GM19193 (cell line): ENCODE measurements around the gene MED27.

Source experiments
- POLR2A ChIP-seq: IDR thresholded peaks from 4 replicates; pipeline ENCODE4 v1.6.1; 2011; ENCODE audit not compliant: insufficient read depth, insufficient read length; ENCODE audit errors: extremely low read depth

Gene MED27

DNA sequence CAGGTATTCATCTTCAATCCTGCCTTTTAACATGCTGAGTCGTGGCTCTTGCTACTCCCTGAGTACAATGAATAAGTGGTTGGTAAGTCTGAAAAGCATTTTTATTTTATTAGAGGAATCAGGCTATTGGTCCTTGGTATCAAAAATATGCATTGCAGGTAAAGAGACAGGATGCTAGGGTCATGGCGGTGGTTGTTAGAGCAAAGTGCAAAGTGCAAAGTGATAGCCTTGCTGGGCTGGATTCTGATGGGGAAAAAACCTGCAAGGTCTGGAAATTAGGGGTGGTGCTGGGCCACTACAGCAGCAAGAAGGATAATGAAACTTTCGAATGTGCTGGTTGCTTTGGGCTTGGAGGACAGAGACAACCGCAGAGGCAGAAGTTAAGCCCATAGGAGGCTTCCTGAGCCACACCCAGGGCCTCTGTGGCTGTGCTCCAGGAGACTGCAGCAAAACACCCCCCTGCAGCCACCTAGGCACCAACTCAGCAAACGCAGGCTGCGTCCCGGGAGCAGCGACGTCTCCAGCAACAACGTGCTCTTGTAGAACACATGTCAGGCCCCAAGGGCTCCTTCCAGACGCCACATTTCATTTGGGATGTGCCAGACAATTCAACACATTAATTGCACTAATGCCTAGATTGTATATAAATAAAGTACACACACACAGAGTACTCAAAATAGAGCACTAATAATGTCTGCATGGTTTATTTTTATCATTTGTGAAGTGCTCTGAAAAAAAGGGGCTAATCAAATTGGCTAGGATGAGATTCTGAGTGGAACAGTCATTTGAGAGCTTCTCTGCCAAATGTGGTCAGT lies 190.0 kb downstream of the MED27 start:
- no peak for TF ChIP-seq POLR2A

DNA sequence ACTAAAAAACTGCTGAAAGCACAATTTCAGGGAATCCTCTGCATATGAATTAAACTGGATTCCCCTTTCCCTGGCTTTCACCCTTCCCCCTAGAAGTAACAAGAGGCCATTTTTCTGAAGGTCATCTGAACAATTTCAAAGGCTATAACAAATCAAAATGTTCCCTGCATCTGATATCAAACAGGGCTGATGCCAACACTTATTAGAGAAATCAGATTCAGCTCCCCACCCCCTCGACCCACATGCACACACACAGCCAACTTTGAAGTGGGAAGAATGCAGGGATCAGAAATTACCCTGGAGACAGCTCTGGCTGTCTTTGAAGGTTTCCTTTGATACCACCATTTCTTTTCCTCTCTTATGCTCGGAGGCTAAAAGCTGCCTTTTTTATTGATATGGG lies 190.7 kb downstream of the MED27 start:
- no peak for TF ChIP-seq POLR2A

DNA sequence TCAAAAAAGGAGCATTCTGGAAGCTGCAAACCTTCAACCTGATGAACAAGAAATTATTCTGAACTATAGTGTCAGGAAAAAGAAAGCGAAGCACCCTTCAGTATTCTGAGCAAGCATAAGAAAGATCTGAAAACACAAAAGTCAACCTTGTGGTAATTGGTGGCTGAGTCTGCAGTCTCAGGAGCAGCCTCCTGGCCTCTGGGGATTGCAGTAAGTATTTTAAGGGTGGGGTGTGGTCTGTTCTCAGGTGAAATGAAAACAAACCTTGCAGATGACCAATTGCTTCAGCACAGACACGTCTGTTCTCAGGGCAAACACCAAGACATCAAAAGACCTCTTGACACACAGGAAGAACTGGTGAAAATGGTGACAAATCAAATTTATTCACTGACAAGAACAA lies 192.0 kb downstream of the MED27 start:
- TF ChIP-seq POLR2A: no peak

DNA sequence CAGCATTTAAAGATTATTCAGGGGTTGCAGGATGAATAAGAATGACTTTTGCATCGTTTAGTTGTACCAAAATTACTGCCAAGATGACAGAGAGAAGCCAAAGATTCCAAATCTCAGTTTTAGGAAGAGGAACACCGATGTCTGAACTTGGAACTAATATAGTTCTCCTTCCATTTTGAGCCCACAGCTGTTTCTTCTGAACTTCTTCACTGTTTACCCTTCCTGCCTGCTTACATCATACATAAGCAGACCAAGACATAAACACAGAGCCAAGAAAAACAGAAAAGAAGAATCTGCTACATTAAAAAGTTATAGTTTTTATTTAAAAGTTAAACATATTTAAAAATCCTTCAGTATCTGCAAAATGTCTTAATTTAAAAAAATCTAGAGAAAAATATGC lies 192.8 kb downstream of the MED27 start:
- TF ChIP-seq POLR2A: no peak

DNA sequence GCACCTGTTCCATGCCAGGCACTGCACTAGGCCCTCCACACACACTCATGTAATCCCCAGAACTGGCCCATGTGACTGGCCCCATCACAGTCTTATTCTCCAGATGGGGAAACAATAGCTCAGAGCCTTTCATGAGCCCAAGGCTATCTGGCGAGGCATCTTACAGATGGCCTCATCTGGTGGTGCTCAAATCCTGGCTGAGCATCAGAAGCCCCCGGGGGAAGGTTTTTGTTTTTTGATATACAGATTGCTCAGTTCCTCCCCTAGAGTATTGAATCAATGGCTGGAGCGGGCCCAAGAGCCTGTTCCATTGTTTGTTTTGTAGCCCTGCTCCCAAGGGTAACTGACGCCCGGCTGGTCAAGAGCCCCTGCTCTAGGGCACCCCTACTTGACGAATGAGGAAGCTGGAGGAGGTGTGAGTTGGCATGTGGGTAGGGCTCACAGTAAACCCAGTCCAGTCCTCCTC lies 194.5 kb downstream of the MED27 start:
- no peak for TF ChIP-seq POLR2A

DNA sequence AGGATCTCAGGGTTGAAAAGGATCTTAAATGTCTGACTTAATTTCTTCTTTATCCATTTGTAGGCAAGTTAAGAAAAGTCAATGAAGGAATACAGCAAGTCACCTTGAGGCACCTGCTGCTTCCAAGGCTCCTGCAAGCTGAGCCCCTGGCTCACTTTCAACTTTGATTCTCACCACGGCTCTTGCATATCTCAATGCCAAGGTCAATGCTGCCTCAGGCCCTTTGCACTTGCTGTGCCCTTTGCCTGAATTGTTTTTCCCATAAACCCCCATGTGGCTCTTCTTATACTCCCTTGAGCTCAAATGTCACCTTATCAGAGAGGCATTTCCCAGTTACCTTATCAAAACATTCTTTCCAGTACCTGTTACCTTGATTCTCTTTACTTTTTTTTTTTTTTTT lies 195.4 kb downstream of the MED27 start:
- no peak for TF ChIP-seq POLR2A

DNA sequence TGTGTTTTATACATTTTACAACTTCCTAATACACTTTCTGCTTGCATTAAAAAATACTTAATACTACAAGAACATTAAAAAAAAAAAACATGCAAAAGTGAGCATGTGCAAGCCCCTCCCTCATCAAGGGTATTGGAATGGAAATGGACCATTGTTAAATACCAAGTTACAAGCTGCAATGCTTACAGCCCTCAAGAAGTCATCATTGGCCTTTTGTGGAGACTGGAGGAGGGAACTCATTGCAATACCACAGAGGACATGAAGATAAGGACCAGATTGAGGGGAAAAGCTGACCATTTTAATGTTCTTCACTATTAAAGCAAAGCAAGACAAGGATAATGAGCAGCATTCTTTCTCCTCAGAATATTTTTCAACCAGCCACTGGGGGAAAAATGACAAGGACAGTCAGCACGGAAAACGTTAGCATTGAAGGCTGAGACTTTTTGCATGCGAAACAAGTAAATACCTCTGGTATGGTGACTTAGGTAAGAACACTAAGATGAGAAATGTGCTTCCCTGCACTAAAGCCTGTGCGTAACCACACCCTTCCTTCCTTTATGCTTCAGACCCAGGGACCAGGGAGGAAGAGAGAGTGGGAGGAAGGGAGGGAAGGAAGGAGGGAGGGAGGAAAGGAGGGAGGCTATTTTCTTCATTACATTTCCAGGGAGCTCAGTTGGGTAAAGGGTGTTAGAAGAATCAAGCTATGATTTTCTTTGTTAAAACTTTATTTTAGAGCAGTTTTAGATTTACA lies 198.7 kb downstream of the MED27 start:
- no peak for TF ChIP-seq POLR2A

DNA sequence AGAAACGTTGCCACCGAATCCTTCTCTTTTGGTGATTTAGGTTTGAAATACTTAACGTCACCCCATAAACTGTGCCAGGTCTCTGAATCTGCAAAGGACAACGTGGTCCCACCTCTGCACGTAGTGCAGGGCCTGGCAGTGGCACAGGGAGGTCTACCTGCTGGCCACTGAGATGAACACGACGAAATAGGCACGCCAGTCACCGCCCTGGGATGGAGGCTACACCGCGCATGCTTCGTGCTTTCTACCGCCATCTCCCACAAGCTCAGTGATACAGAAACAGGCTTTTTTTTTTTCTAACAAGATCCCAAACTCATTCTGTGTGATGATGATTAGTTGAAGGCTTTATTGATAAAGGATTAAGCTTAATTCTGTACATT lies 199.8 kb downstream of the MED27 start:
- TF ChIP-seq POLR2A: no peak

DNA sequence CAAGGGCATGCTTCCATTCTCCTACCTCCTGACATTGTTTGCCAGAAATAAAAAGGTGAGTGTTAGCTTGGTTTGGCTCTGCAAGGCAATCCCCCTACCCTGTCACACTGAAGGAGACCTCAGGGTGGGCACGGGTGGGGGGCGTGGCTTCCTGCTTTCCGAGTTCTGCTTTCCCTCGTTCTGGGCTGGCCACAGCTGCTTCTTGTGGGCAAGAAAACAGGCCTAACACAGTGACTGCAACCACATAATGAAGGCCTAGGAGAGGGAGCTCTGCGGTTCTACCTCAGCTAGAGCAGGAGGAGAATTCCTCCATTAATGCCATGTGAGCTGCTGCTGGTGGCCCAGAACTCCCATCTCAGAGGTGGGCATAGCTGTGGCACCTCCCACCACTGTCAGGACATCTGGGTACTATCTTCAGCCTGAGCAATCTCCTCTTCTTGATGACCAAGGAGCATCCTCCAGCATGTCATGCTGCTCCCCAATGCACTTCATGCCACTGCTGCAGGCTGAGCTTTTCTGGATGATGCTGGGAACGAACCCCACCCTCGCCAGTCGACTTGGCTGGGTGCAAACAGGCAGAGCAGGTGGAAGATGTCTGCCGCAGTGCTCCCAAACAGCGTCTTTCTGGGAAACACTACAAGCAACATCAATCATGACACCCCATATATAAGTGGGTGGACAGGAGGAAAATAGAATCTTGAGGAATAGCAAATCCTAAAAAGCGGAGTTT lies 200.3 kb downstream of the MED27 start:
- TF ChIP-seq POLR2A: no peak

DNA sequence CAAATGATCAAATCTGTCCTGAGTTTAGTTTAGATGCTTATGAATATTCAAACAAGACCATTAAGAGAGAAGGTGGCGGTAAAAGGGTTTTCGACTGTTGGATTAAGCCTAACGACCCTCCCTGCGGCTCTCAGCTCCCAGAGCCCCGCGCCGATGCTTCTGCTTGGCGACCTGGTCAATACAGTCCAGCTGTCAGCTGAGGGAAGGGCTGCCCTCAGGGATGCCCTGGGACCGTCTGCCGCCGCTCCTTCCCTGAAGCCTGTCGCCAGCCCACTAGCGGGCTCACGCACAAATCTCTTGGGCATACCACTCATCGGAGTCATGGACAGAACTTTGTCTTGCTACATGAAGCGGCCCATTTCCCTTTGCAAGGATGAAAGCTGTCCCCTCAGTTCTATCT lies 203.2 kb downstream of the MED27 start:
- TF ChIP-seq POLR2A: no peak

DNA sequence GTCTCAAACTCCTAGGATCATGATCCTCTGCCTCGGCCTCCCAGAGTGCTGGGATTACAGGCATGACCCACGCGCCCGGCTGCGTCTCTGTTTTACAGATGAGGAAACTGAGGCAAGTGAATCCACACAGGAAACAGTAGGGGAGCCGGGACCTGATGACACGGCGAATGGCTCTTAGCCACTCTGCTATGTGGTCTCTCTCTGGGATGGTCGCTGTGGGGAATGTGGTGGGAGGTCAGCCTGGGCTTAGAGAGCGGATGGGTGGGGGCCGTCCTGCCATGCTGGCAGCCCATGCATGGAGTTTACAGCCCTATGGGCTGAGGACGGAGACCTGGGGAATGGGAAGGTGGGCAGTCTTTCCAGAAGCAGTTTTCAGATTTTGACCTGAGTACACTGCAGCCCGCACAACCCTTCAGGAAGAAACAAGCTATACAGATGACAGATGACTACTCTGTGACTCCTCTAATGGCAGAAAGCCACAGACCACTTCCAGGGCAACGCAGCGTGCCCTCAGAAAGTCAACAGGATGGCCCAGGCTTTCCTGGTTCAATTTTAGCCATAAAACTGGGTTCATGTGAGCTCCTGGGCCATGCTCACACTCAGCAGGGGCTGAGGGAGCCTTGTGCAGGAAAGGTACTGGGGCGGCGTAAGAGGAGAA lies 203.7 kb downstream of the MED27 start:
- no peak for TF ChIP-seq POLR2A

DNA sequence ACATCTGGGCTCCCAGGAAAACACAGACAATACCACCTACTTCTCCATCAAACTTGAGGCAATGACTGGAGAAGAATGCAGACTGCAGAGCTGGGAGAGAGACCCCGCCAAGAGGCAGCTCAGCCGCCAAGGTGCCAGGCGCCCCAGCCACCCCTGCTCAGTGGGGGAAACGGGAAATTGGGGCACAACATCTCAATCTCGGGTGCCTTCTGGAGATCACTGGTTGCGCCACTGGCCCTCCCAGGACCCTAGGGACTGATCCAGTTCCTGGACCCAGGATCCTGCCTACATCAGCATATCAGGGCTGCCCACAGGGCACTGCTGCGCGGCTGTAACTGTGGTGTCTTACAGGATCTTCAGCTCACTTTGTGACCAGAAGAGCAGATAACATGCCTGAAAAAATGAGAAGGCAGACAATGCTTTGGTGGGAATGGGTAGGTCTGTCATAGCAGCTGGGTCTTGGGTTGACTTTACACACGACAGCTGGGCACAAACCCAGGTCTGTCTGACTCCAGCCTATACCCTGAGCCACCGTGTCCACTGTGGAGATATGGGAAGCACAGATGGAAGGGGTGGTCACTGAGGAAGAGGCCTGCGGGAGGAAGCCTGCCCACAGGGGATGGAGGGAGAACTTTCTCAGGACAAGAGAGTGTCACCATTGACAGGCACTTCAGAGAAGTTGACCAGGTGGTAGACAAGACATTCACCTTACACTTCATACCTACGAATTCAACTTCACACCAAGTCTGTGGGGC lies 204.6 kb downstream of the MED27 start:
- no peak for TF ChIP-seq POLR2A

DNA sequence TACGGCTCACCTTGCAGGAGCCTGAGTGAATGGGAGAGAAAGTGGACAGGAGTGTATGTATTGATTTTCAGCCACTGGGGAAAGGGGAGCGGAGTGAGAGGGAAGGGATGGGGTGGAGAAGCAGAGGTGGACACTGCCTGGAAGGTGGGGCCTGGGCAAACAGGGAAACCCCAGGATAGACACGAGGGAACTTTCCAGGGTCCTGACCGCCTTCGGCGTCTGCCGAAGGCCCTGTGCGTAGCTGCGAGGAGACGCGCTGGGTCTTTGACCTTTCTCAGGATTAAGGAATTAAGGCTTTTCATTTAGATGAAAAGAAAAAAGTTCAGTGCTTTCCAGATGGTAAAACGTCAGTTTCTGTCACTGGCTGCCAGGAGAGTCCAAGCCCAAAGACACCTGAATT lies 205.2 kb downstream of the MED27 start:
- TF ChIP-seq POLR2A: no peak

DNA sequence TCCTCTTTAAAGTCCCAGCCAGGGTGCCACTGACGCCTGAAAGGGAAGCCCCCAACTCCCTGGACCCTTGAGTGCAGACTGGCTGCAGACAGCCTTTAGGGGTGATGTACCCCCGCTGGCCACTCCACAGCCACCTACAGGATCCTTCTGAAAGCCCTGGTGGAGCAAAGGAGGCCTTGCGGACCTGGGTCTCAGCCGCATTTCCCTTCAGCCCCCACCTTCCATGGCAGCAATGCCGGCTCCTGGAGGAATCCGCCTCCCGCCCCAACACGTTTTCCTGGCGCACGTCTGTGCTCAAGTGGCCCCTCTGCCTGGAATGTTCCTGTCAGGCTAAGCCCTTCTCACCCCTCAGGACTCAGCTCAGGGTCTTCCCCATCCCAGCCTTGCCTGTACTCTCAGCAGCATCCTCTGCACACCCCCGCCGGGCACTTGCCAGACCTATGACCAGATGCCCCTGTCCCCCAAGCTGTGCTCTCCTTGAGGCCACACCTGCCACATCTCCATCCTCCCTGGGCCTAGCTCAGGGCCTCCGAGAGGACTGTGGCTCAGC lies 205.7 kb downstream of the MED27 start:
- no peak for TF ChIP-seq POLR2A

DNA sequence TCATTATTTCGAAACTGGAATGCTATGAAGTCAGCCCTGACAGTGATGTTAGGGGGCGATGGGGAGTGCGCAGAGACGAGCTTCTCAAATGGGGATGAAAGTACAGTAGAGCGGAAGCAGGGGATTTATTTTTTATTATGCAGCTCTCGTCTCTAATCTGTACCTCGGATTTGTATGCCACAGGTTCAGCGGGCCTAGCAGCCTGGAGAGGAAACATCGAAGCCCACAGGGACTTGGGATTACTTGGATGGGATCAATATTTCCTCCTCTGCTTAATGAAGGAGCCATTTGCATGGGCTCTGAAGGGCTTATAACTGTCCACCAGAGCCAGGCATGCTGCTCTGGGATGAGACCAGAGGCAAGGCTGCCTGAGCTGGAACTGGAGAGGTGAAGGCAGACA lies 206.3 kb downstream of the MED27 start:
- TF ChIP-seq POLR2A: no peak

DNA sequence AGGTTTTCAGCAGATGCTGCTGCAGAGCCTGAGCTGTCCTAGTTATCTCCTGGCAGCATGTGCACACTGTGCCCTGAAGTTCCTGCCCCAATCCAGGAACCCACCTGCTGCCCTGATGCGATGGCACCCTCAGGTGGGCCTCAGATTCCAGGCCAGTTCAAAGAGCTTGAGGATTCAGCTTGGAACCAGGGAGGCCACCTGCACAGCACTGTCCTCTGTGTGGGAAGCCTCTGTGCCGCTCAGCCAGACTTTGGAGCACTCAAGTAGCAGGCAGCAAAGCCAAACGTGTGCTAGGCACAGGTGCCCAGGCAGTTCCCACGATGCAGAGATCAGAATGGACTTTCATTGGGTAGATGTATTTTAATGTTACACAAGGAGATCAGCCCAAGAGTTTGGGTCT lies 207.0 kb downstream of the MED27 start:
- TF ChIP-seq POLR2A: no peak
